HG03108 (cell line): ENCODE measurements around the gene C13orf46.
"Not testable (repeated sequence)": the region's sequence is repeated elsewhere in the genome, so short reads cannot be mapped to it uniquely, and the experiment has no call there.

Source experiments
- ATAC-seq: cut with Tn5 transposase; IDR thresholded peaks from one replicate; pipeline ENCODE4 v1.9.1; 2021; ENCODE audit warnings: moderate library complexity; ENCODE audit not compliant: unreplicated experiment

The C13orf46 gene

DNA sequence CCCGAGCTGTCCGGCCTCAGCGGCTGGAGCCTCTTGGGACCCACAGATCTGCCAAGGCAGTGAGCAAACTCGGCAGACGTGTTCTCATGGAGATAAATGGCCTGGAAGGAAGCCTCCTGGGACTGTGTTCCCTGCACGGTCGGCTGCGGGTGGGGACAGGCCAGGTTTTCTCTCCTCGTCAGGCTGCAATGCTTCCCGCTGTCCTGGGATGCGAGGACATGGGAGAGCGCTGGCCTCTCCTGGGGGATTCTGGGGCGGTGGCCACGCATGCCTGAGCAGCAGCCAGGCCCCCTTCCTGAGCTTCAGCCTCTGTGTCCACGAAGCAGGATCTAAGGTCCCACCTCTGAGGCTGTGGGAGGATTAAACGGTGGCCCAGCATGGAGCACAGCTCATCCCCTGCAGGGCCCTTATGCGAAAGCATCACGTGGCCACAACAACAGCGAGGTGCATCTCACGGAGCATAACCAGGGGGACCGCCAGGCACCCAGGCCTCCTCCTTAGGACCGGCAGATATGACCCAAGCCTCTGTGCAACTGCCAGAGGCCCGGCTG, 21.2 kb upstream of the C13orf46 start:
- ATAC-seq = no peak

DNA sequence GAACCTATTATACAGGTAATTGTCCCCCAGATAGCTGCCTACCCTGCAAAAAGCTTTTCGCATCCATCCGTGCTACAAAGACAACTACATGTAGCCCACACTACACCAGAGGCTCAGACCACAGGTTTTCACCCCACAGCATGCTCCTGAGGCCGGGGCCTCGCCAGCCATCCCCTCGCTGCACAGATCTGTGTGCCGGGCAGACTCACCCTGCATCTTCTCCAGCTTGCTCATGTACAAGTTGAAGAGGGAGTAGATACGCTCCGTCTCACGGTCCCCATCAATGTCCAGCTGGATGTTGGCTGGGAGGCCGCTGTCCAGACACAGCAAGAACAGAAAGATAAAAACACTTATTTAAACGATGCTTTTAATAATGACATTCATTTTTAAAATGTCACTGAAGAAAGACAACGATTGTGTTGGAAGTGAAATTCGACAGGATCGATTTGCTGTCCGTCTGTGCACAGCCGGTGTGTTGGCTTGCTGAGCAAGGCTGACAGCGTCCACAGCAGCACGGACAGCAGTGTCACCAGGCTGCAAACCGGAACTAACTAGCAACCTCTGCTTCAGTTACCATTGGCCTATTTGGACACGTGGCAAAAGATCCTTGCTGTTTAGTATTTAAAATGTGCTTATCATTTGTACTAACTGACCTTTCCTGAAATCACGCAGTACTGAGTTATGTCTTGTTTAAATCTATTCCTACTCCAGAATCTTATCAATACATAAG, 18.6 kb upstream of the C13orf46 start:
- ATAC-seq = no peak

DNA sequence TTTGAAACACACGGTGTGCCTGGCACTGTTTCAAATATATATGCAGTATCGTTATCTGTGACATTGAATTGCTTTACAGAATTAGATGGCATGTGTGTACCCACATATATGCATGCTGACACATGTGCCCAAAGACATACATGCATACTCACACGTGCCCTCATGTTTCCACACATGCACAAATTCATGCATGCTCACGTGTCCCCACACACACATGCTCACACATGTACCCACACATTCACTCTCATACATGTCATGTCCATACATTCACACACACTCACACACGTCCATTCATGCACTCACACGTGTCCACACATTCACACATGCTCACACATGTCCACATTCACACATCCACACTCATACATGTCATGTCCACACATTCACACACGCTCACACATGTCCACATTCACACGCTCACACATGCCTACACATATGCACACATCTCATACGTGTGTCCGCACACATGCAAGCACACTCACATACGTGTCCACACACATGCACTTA, 17.9 kb upstream of the C13orf46 start:
- no peak for ATAC-seq

DNA sequence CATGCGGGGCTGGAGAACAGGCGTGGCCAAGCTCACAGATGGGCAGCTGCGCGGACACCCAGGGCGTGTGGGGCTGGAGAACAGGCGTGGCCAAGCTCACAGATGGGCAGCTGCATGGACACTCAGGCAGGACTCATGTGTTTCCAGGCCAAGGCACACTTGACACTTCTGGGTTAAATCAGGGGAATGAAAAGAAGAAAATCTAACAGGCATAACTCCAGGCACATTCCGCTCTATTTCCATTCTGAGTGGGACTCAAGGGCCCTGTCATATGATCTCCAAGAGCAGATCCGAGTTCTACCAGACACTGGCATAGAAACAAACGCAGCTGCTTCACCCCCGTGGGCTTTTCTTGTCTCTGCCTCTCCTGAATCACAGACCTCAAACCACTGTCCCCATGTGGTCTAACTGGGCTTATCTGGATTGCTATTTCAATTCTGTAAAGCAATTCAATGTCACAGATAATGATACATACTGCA, 17.4 kb upstream of the C13orf46 start:
- ATAC-seq = no peak

DNA sequence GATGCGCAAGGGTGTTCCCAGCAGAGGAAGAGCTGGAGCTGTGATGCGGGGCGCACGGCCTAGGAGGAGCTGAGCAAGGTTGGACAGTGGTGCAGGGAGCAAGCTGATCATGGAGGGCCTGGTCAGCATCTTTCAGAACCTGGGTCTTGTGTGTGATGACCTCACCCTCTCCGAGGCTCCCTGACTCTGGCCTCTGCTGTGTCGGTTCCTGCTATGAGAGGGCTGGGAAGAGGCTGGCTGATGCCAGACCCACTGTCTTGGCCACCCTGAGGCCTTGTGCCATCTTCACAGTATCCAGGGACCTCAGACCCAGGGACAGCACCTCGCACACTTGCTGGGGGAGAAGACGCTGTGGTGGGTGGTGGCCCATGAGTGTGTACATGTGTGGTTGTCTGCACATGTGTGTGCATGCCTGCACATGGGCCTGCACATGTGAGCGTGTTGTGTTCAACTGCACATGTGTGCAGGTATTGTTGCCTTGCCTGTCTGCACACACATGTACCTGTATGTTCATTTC, 16.5 kb upstream of the C13orf46 start:
- no peak for ATAC-seq

DNA sequence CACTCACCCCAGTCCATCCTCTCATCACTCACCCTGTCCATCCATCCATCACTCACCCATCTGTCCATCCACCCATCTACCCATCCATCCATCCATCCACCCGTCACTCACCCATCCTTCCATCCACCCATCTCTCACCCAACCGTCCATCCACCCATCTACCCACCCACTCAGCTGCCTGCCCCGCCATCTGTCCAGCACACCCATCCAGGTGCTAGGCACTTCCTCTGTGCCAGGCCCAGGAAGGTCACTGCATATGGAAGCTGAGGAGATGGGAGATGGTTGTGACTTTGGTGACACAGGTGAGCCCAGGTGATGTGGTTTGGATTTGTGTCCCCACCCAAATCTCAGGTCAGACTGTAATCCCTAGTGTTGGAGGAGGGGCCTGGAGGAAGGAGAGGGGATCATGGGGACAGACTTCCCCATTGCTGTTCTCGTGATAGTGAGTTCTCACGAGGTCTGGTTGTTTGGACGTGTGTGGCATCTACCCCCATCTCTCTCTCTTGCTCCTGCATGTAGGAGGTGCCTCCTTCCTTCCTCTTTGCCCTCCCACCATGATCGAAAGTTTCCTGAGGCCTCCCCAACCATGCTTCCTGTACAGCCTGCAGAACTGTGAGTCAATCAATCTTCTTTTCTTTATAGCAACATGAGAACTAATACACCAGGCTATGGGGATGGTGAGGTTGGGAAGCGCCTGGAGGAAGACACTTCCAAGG, 15.9 kb upstream of the C13orf46 start:
- ATAC-seq = no peak

DNA sequence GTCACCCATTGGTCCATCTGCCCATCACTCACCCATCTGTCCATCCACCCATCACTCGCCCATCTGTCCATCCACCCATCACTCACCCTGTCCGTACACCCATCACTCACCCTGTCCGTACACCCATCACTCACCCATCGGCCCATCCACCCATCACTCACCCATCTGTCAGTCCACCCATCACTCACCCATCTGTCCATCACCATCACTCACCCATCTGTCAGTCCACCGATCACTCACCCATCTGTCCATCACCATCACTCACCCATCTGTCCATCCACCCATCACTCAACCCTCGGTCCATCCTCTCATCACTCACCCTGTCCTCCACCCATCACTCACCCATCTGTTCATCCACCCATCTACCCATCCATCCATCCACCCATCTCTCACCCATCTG, 15.0 kb upstream of the C13orf46 start:
- ATAC-seq = not testable (repeated sequence)

DNA sequence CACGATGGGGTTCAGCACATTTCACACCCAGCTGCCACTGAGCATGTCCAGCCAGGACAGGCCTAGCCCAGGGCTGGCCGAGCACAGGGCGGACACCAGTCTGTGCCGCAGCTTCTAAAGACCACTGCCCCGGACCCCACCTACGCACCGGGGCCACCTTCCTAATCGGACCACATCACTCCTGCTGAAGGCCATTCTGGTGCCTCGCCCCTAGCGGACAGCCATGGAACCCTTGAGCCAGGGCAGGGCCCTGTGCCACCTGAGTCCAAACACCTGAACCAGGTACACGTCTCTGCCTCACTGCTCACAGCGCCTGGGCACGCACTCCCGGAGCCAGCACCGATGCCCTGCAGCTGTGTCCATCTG, 8.4 kb upstream of the C13orf46 start:
- ATAC-seq = no peak

DNA sequence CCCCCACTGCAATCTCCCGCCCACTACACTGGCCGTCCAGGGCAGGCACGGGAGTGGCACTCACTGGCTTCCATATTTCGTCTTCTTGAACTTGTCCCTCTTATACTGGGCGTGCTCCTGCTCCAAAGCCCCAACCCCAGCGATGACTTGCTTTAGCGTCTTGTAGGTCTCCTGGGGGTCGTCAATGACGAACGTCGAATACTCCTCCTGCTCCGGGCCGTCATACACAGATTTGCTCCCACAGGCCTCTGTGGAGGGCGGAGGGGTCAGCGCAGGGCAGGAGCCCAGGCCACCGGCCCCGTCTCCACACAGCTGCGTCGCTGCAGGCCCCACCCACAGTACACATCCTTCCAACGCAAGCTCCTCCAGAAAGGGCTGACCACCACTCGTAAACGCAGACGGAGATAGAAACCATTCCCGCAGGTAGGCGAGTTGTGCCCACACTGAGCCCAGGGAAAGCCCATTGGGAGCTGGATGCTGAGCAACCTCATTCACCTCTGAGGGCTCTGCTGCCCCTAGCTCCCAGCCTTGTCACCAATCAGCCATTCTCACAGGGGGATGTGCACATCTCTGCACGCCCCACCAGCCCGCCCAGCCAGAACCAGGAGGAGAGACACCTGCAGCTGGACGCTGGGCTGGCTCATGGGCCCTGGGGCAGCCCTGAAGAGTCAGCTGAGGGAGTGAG, 7.9 kb upstream of the C13orf46 start:
- no peak for ATAC-seq

DNA sequence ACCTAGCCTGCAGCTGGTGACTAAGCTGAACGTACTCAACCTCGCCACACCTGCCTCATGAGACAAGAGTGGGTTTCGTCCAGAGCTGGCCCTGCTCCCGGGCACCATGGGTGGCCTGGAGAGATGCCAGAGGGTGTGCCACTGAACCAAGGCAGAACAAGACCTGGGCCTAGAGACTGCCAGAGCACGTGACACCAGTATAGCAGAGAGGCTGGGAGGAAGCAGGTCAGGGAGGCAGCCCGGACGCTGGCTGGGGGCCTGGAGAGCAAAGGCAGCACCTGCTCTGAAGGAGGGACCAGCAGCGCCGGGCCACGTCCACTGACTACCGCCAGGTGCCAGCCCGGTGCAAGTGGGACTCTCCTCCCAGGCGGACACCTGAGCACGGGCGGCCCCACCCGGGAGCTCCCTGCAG, 7.3 kb upstream of the C13orf46 start:
- ATAC-seq = no peak

DNA sequence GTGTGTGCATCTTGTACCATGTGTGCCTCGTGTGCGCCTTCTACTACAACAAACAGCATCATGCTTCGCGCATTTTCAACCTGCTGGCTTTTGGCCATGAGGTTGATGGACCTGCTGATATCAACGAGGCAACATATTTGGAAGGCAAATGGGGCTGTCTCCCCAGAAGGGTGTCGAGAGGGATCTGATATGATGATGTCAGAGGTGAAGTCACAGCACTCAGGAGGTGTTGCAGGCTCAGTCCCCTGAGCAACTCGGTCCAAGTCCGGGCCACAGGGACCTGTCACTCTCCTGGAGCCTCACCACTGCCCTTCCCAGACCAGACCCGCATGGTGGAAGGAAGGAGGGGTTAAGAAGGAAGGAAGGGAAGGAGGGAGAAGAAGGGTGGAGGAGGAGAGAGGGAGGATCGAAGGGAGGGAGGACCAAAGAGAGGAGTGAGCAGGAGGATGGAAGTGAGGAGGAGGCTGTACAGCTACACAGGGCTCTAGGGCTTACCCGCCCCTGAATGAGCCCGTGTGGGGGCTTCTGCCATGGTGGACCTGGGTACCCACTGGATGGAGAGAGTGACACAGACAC, 6.7 kb upstream of the C13orf46 start:
- ATAC-seq = no peak

DNA sequence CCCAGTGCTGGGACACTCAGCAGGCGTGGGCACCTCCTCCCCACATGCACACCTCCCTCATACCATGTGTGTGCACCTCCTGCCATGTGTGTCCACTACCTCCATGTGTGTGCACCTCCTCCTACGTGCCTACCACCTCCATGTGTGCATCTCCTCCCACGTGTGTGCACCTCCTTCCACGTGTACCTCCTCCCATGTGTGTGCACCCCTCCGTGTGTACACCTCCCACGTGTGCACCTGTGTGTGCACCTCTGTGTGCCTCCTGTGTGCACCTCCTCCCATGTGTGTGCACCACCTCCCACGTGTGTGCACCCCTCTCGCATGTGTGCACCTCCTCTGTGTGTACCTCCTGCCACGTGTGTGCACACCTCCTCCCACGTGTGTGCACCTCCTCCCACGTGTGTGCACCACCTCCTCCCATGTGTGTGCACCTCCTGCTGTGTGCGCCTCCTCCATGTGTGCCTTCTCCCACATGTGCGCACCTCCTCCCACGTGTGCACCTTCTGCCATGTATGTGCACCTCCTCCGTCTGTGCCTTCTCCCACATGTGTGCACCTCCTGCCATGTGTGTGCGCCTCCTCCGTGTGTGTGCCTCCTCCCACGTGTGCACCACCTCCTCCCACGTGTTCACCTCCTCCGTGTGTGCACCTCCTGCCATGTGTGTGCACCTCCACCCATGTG, 6.1 kb upstream of the C13orf46 start:
- ATAC-seq = no peak

DNA sequence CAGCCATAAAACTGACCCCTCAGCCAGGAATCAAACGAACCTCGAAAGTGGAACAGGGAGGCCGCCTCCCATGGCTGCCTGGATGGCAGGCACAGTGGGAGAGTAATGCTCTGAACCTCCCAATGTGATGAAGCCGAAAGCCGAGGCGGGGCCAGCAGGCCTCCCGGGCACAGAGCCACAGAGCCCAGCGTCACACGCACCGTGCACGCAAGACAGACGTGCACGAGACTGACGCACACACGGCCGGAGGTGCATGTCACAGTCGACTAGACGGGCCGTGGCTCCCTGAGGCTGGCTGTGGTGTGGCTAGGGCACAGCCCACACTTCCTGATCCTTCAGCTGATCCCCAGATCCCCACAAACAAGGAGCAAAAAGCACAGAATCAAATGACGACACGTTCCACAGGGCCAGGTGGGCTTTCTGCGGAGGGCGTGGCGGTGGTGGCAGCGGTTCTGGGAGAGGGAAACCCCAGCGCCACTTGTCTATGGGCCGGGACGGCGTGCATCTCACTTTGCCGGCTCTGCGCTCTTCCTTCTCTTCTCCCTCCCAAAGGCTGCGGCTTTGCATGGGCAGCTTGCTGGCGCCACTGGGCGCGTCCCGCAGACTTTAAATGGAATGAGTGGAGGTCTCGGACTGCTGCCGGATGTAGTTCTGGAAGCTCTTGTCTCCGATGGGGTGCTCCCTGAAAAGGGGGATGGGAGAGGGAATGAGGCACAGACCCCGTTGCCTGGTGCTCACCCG, 5.0 kb upstream of the C13orf46 start:
- ATAC-seq = no peak

DNA sequence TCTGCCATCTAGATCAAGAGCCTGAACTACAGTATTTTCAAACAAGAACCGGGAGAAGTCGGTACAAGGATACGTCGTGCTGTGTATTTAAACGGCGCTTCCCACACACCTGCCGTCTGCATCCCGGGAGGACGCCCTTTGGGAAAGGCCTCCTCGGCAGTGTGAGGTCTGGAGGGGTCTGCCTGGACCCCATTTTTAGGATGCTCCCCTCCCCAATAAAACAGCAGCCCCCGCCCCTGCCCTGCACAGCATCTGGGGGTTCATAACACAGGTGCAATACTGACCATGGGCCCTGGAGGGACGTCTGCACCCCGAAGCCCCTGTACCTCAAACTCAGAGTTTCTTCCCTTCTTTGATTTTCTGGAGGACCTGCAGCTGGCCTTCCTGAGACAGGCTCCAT, 4.1 kb upstream of the C13orf46 start:
- no peak for ATAC-seq

DNA sequence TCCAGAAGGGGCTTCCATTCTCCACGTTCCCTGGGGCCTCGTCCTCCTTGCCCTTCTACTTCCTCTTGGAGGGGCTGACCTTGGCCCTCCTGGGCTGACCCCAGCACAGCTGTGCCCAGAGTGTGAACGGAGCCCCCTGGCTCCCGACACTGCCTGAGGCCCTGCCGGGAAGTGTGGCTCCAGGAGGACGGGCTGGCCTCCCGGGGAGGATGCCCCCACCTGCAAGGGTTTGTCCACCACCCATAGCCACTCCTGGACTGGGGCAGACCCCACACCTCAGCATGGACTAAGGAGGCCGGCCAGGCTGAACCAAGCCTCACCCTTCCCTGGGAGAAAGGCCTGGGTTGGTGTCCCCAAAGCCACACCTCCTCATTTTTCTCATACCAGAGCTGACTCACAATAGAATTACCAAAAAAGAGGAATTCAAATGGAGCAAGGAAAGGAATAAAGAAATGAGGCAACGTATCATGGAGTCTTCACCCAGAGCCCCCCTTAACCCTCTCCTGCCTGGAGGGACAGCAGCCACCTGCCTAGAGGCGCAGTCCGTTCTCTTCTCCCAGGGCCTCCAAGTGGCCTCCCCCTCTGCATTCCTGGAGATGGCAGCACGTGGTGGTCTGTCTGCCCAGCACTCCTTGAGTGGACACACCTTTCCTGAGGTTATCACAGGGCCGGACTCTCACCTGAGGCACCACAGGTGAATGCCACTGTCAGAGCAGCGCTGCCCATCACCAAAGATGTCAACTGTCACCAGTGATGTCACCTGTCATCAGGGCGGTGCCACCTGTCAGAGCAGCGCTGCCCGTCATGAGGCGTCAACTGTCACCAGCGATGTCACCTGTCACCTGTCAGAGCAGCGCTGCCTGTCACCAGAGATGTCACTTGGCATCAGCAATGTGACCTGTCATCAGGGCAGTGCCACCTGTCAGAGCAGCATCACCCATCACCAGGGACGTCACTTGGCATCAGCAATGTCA, 3.1 kb upstream of the C13orf46 start:
- ATAC-seq = no peak

DNA sequence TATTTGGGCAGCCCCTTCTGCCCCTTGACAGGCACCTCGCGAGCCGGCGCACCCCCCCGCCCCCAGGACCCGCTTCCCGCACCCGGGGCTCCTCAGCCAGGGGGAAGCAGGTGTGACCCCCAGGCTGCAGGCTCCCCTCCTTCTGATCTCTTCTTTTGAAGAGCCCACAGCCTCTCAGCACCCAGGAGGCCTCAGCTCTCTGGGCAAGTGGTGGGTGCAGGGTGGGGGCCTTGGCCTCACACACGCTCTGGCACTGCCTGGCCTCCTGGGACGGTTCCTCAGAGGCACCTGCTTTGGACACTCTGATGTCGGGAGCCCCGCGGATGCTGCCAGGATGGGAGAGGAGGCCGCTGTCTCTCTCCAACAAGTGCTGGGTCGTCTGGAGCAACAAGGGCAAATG, 1.5 kb upstream of the C13orf46 start:
- ATAC-seq = no peak

DNA sequence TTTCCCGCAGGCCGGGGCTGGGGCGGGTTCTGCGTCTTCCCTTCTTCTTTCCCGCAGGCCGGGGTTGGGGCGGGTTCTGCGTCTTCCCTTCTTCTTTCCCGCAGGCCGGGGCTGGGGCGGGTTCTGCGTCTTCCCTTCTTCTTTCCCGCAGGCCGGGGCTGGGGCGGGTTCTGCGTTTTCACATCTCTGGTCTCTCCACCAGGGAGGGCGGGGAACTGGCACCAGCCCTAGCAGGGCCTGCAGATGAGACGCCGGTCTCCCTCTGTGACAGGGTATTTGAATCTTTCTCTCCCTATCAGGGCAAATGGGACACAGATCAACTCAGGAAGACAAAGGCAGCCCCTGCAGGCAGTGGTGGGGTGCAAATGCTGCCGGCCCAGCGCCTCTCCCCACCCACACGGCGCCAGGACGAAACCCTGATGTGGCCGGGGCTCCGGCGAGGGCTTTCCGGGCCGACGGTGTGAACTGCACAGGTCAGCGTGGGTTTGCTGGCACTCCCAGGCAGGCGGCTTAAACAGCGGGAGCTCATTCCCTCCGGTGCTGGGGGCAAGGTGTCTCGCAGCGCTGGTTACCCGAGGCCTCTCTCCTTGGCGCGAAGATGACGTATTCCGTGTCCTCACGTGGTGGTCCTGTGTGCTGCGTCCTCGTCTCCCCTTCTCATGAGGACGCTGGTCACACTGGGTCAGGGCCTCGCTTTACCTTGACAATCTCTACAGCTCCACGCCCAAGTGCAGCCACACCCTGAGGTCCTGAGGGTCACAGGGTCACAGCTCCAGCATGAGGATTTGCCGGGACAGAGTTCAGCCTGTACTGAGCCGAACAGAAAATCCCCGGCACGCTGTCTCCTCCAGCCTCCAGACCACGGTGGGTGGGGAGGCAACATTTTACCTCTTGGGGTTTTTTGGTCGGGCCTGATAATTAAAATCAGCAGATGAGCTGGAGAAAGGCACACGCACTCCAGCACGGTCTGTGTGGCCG, 717 bp upstream of the C13orf46 start:
- no peak for ATAC-seq
